HG03064 (cell line): ENCODE measurements around the gene MYLK.
"Not testable (repeated sequence)": the region's sequence is repeated elsewhere in the genome, so short reads cannot be mapped to it uniquely, and the experiment has no call there.

ENCODE experiments used
- ATAC-seq: cut with Tn5 transposase; IDR thresholded peaks from one replicate; pipeline ENCODE4 v1.9.1; 2021; ENCODE audit warnings: low read depth; ENCODE audit not compliant: unreplicated experiment

The MYLK gene

GRCh38 chr3:123728991-123729390, 155.1 kb downstream of the MYLK start:
- ATAC-seq, result no peak

DNA sequence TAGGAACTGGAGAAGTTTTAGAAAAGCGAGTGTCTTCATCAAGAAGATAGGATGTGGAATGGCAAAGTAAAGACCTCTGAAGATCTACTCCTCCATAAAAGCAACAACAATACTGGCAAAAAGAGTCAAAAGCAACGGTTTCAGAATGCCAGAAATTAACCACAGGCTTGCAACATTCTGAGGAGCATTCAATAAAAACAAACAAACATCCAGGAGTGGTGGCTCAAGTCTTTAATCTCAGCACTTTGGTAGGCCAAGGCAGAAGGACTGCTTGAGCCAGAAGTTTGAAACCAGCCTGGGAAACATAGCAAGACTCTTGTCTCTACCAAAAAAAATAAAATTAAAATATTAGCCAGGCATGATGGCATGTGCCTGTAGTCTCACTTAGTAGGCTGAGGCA, 156.1 kb downstream of the MYLK start:
- no peak for ATAC-seq

DNA sequence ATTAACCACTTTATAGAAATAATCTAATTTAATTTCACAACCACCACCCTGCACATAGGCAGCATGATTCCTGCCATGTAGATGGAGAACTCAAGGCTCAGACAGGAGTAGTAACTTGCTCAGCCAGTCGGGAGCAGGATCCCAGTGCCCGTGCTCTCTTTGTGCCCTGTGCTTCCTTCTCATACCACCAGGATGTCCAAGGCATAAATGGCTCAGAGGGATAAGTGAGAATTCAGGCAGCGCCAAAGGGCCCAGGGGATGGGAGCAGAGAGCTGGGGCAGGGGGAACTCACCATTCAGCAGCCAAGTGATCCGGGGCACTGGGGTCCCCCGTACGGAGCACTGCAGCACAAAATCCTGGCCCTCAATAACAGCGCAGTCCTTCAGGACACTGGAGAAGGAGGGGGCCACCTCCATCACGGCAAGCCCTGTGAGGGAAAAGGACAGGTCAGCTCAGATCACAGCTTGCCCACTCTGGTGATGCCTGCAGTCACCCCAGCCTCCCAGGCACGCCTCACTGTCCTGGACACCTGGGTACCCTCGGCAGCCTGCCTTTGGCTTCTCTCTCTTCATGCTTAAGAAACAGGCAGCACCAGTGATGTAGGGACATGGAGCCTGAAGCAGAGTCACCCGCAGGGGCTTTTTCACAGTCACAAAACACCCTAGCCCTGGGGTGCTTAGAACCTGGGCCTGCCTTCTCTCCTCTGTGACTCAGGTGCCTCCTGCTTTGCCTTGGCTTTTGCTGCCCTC, 158.3 kb downstream of the MYLK start:
- ATAC-seq, result no peak

DNA sequence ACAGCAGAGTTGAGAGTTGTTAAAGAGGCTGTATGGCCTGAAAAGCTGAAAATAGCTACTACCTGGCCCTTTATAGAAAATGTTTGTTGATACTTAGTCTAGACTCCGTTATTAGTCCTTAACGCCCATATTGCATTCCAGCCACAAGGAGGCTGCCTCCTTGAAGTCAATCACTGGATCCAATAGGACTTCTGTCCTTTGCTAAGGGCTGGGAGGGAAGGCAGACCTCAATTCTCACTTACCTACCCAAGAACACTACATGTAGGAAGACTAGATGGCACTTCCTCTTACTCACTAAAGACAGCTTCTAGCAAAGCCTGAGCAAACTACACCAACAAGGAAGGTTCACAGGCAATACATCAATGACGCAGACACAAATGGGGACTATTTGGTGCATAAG, 159.8 kb downstream of the MYLK start:
- no peak for ATAC-seq

- ATAC-seq, result no peak
These were observed 160.5 kb downstream of the MYLK start for GRCh38 chr3:123723522-123724168.

- ATAC-seq, result no peak
These were observed 161.1 kb downstream of the MYLK start for GRCh38 chr3:123723070-123723469.

DNA sequence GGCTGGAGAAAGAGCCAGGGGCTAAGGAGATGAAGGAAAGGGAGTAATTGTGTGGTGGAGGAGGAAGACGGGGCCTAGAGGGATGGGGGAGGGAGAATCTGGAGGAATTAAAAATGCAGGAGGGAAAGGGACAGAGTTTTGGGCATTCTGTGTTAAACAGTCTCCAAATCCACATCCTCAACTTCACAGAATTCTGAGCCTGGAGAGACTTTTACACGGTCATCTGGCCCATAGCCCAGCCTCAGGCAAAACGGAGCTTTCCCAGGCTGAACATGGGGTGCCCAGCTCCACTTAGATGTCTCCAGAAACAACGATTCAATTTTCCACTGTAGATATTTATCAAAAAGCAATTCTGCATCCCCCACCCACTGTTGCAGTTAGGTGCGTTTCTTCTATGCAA, 161.7 kb downstream of the MYLK start:
- ATAC-seq, result no peak

DNA sequence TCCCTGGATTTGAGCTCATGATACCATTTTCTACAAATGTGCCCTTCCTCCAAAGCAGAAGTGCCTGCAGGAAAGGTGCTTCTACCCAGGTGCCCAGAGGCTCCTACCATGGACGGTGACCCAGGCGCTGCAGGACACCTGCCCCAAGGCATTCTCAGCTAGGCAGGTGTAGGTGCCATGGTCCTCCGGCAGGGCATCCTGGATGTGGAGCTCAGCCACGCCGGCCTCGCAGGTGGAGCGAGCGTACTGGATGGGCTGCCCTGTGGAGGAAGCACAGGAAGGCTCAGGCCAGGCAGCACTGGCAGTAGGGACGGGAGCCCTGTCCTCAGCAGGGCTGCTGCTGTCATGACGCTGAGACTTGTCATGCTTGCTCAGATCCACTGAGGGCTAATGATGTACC, 162.1 kb downstream of the MYLK start:
- no peak for ATAC-seq

- not testable (repeated sequence) for ATAC-seq
These were observed 162.9 kb downstream of the MYLK start for GRCh38 chr3:123721095-123721689.

GRCh38 chr3:123720638-123721037, 163.5 kb downstream of the MYLK start:
- ATAC-seq, result no peak

DNA sequence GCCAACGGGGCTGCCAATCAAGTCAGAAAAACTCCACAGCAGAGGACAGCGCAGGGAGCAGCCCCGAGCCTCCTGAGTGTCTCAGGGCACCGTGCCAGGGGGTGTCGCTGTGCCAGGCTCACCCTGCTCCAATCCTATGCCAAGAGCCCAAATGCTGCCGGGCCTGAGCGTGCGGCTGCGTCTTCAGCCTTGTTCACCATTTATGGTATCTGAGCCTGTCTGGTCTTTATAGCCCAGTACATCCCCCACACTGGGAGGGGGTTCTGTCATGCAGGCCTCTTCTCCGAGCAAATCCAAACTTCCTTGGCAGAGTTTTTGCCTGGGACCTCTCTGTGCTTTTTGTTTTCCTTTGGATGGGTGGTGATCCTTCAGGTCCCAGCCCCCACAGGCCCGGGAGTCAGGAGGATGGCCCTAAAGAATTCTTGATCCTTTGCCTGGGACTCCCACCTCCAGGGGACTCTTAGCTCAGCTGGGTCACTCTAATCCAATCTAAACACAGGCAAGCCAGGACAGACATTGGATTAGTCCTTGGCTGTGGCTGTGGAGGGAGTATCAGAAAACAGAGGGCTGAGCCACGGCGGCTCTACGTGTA, 164.2 kb downstream of the MYLK start:
- ATAC-seq, result no peak

- not testable (repeated sequence) for ATAC-seq
These were observed 164.9 kb downstream of the MYLK start for GRCh38 chr3:123719061-123719756.

DNA sequence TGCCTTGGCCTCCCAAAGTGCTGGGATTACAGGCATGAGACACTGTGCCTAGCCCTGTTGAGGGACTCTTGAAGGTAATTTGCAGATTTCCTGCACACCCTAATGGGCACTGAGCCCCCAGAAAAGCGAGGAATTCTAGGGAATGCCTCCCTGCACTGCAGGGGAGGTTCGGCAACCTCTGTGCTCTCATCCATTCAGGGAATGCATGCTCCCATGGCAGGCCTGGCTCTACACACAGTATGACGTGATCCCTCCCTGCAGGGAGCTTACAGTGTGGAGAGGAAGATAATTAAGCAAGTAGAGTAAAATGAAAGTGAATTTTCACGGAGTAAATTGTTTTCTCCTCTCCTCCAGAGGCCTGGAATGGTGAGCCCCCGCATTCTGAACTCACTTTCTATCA, 166.0 kb downstream of the MYLK start:
- ATAC-seq, result no peak

DNA sequence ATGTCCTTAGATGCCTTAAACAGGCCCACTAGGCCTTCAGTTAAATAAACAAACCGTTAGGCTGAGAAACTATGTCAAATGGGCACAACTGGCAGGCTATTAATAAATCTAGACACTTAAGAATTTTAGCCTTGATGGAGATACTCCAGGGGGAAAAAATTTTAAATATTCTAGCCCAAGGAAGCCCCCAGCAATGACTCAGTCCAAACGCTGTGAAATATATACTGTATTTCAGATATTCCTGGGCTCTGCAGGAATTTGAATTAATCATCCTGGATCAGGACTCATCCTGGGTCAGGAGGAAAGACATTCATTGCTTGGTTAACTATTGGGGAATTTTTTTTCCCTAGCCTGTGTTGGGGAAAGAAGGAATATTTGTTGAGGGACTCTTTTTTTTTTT, 166.7 kb downstream of the MYLK start:
- ATAC-seq, result not testable (repeated sequence)

DNA sequence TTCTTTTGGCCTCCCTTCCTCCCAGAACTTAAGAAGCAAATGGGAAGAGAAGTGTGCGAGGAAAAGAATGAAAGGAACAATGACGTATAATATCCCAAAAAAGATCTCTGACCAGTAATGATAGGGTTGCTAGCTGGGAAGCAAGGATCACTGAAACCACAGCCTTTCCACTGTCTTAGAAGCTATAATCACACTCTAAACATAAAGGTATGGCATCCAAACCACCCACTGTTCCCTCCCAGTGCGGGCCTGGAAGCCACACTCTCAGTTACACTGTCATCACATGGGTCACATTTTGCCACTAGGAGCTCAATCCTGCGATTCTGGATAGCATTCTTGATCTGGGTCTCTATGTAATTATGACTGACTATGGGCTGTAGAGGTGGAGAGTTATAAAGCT, 167.7 kb downstream of the MYLK start:
- no peak for ATAC-seq

GRCh38 chr3:123713211-123713610, 170.9 kb downstream of the MYLK start:
- ATAC-seq, result no peak

DNA sequence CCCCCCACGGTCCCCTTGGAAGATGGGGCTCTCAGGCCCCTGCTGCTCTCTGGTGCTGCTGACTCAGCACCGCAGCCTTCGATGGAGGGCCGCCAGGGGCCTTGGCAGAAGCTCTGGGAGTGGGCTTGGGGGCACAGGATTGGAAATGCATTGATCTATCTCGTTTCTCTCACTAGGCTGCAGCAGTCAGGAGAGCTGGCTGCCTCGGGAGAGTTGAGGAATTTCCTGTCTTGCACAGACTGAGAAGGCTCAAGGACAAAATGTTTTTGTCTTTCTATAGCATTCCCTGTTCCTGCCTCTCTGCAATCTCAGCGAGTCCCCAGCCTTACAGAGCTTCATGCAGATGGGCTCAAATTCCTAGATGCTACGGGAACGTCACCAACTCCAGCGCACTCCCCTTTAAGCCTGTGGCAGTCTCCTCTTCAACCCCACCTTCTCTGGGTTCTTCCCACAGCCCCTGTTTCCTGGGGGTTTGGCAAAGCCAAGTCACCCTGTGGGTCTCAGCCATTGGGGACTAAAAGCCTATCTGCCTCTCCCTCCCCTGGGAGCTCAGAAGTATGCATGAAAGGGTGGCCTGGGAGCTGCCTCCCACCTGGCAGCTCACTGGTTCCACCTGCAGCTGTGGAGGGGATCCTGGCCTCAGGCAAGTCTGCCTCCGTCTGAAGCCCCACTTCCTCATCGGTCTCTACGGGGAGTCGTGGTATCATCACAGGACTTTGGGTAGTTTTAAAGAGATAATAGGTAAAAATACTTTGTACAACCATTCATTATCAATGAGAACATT, 171.9 kb downstream of the MYLK start:
- ATAC-seq, result no peak

- no peak for ATAC-seq
These were observed 172.8 kb downstream of the MYLK start for GRCh38 chr3:123711356-123711755.

DNA sequence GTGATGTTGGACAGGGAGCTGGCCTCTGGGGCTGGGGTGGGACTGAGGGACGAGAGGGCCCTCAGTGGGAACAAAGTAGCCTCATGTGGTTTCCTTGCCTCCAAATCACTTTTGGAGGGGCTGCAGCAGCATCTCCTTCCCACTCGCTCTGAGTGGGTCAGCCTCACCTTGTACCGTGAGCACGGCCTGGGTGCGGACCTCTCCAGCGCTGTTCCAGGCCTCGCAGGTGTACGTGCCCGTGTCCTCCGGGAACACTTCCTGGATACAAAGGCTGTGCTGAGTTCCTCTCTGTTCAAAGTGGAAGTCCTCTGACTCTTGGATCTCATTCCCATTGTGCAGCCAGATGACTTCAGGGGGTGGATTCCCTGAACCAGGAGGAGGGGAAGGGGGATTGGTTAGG, 175.6 kb downstream of the MYLK start:
- ATAC-seq, result no peak

DNA sequence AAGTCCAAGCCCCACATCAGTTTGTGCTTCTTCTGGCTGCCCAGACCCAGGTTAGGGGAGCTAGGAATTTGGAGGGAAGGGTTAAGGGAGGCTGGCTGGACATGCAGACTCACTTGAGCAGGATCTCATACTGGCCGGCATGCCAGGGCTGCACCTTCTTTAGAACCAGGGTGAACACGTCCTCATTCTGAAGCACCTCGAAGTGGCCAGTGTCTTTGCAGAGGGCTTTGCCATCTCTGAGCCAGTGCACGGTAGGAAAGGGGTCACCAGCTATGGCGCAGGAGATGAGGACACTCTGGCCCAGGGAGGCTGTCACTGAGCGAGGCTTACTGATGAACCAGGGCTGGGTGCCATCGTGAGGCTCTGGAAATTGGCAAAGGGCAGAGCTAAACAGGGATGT, 176.5 kb downstream of the MYLK start:
- not testable (repeated sequence) for ATAC-seq
